Upper lobe of left lung (tissue), 6 donors: ENCODE results near the gene MLST8. TPM values are rescaled to one million over a fixed set of nuclear protein-coding genes. Genes with fewer than 3 reads are reported as not detected.
A peak's percentile ranks its signal among the peaks of the same experiment; 100 is the strongest.

Source experiments
- ATAC-seq, 2 donors: fragments of 200-7000 bp; cut with Tn5 transposase; one replicate each; pipeline ENCODE4 v1.9.1; 2022; ENCODE audit warnings: mild to moderate bottlenecking in 2 of 2, moderate library complexity in 2 of 2; ENCODE audit not compliant: low FRiP score in 2 of 2
- DNase-seq, 2 donors: peaks; one replicate each; pipeline ENCODE4 v3.0.0-alpha.2; 2019 to 2020
- H3K27ac ChIP-seq, 4 donors: fragments of 200-600 bp; sonication (generic); one replicate each; pipeline ENCODE4 v1.5.1; 2016 to 2019
- H3K27me3 ChIP-seq, 4 donors: fragments of 200-600 bp; sonication (generic); one replicate each; pipeline ENCODE4 v1.5.1; 2017 to 2019
- H3K36me3 ChIP-seq, 4 donors: fragments of 200-600 bp; sonication (generic); one replicate each; pipeline ENCODE4 v1.5.1; 2016 to 2019
- H3K4me1 ChIP-seq, 4 donors: fragments of 200-600 bp; sonication (generic); one replicate each; pipeline ENCODE4 v1.5.1; 2018 to 2019
- H3K4me3 ChIP-seq, 4 donors: fragments of 200-600 bp; sonication (generic); one replicate each; pipeline ENCODE4 v1.5.1; 2017 to 2019; ENCODE audit warnings: mild to moderate bottlenecking in 2 of 4, moderate library complexity in 1 of 4
- H3K9me3 ChIP-seq, 4 donors: fragments of 200-600 bp; sonication (generic); one replicate each; pipeline ENCODE4 v1.5.1; 2018 to 2019
- CTCF ChIP-seq, 6 experiments: fragments of 450-650 bp in 4 of 6; fragments of 200-600 bp in 2 of 6; sonication (generic) in 2 of 6; IDR thresholded peaks; one replicate each; pipeline ENCODE4 v1.5.1; 2016 to 2019; ENCODE audit warnings: antibody characterized with exemption in 6 of 6
- EP300 ChIP-seq, 4 donors: sonication (generic); formaldehyde crosslinking; IDR thresholded peaks; one replicate each; pipeline ENCODE4 v1.5.1; 2017; ENCODE audit warnings: antibody characterized with exemption in 4 of 4, control low read depth in 2 of 4
- POLR2A ChIP-seq, 4 donors: fragments of 450-650 bp; IDR thresholded peaks; one replicate each; pipeline ENCODE4 v1.5.1; 2016 to 2017; ENCODE audit warnings: antibody characterized with exemption in 4 of 4, mild to moderate bottlenecking in 2 of 4
- POLR2AphosphoS5 ChIP-seq, 2 donors: sonication (generic); formaldehyde crosslinking; IDR thresholded peaks; one replicate each; pipeline ENCODE4 v1.5.1; 2017; ENCODE audit warnings: antibody characterized with exemption in 2 of 2
- WGBS, 2 donors: methylation state at CpG; one replicate each; pipeline ENCODE4 v1.1.5; 2017 to 2018; 5-methylcytosine and 5-hydroxymethylcytosine counted together
- total RNA-seq, 6 donors: library from RNA; depleted of rRNA in 4 of 6; stranded (reverse); fragments of >200 nt in 4 of 6; gene quantifications; one replicate each; pipeline versions ENCODE4 v1.1.0 to v1.2.1, GENCODE V29; 2016 to 2021
- donor health status: DM: no; HTN: no; CAD: no; lungs with moderate emphysema.
- donor health status: DM: no; HTN: yes; CAD: no; lungs with severe emphysema.

Gene MLST8
- total RNA-seq, 6 donors from 2014 or later: 24.6 to 93.2 (median 47.7) TPM

GRCh38 chr16:2180962-2181923 lies 24.0 kb upstream of the MLST8 start:
- WGBS, 2 donors: 86 to 88% methylated on average over 11 to 38 of the region's 46 CpGs
- no peak overlapping the region for H3K27ac ChIP-seq
- ATAC-seq: no peak

GRCh38 chr16:2181952-2182351 lies 23.3 kb upstream of the MLST8 start:
- ATAC-seq: no peak
- peaks cover 0 to 5% (median 0%) of the 10 kb centered on the region in 4 donors for H3K4me1 ChIP-seq
- H3K36me3 ChIP-seq: peaks cover 3 to 12% (median 9%) of the 10 kb centered on the region in 4 donors
- H3K27me3 ChIP-seq: no peaks in the 10 kb centered on the region
- H3K27ac ChIP-seq: no peak overlapping the region
- H3K9me3 ChIP-seq: no peaks in the 10 kb centered on the region
- 96 to 97% methylated on average over 10 to 20 of the region's 20 CpGs for WGBS, 2 donors
- H3K4me3 ChIP-seq: no peak overlapping the region
- peak in 1 of 2 donors; percentile 58 for DNase-seq
- no peak for TF ChIP-seq POLR2AphosphoS5 (IDR thresholded peaks at IDR 0.05)
- TF ChIP-seq POLR2A (IDR thresholded peaks at IDR 0.05): no peak
- TF ChIP-seq CTCF (IDR thresholded peaks at IDR 0.05): no peak
- TF ChIP-seq EP300 (IDR thresholded peaks at IDR 0.05): no peak

More at GRCh38 chr16:2180962-2181923, 24.0 kb upstream of the MLST8 start:
- H3K27me3 ChIP-seq: no peaks in the 10 kb centered on the region
- H3K4me1 ChIP-seq: peaks cover 0 to 5% (median 0%) of the 10 kb centered on the region in 4 donors
- peak in 1 of 2 donors; percentile 84 for DNase-seq
- no peak overlapping the region for H3K4me3 ChIP-seq
- no peaks in the 10 kb centered on the region for H3K9me3 ChIP-seq
- TF ChIP-seq CTCF (IDR thresholded peaks at IDR 0.05) (no peak), POLR2A (IDR thresholded peaks at IDR 0.05) (no peak), EP300 (IDR thresholded peaks at IDR 0.05) (no peak), POLR2AphosphoS5 (IDR thresholded peaks at IDR 0.05) (no peak)
- peaks cover 3 to 19% (median 16%) of the 10 kb centered on the region in 4 donors for H3K36me3 ChIP-seq

- Histone ChIP-seq H3K27me3 (no peaks in the 10 kb centered on the region), H3K4me1 (peaks cover 0 to under 1% (median 0%) of the 10 kb centered on the region in 4 donors), H3K36me3 (no peaks in the 10 kb centered on the region), H3K9me3 (no peaks in the 10 kb centered on the region), H3K27ac (no peak overlapping the region), H3K4me3 (no peak overlapping the region)
- peak in 1 of 2 donors; percentile 82 for DNase-seq
- TF ChIP-seq POLR2AphosphoS5 (IDR thresholded peaks at IDR 0.05): no peak
- no peak for TF ChIP-seq EP300 (IDR thresholded peaks at IDR 0.05)
- no peak for TF ChIP-seq CTCF (IDR thresholded peaks at IDR 0.05)
- no peak for TF ChIP-seq POLR2A (IDR thresholded peaks at IDR 0.05)
- ATAC-seq: no peak
- WGBS, 2 donors: 91 to 93% methylated on average over 11 to 28 of the region's 30 CpGs
These were observed 21.6 kb upstream of the MLST8 start for GRCh38 chr16:2183671-2184070.

- WGBS, 2 donors: 86 to 90% methylated on average over 9 to 18 of the region's 19 CpGs
- H3K27me3 ChIP-seq: no peaks in the 10 kb centered on the region
- H3K4me1 ChIP-seq: no peaks in the 10 kb centered on the region
- no peak for ATAC-seq
- TF ChIP-seq POLR2AphosphoS5 (IDR thresholded peaks at IDR 0.05): no peak
- no peak for TF ChIP-seq CTCF (IDR thresholded peaks at IDR 0.05)
- TF ChIP-seq EP300 (IDR thresholded peaks at IDR 0.05): no peak
- TF ChIP-seq POLR2A (IDR thresholded peaks at IDR 0.05): no peak
- DNase-seq: no peak
- no peaks in the 10 kb centered on the region for H3K9me3 ChIP-seq
- no peaks in the 10 kb centered on the region for H3K36me3 ChIP-seq
- H3K27ac ChIP-seq: no peak overlapping the region
- no peak overlapping the region for H3K4me3 ChIP-seq
These were observed 20.9 kb upstream of the MLST8 start for GRCh38 chr16:2184346-2184745.
